Left colon (tissue), 2 donors: Measurements from ENCODE around the gene SLC13A1. TPM values are rescaled to one million over a fixed set of nuclear protein-coding genes. Genes with fewer than 3 reads are reported as not detected.

ENCODE experiments used
- ATAC-seq: fragments of 200-7000 bp; cut with Tn5 transposase; one replicate; pipeline ENCODE4 v1.9.1; 2020; ENCODE audit warnings: mild to moderate bottlenecking, moderate library complexity
- DNase-seq, 2 donors: peaks; one replicate each; pipeline ENCODE4 v3.0.0-alpha.2; 2020
- intact Hi-C, 2 donors: fragments of 100-400 bp; cut with DNase I in 1 of 2; cut with micrococcal nuclease in 1 of 2; formaldehyde crosslinking; loops; one replicate each; pipeline versions ENCODE4 v1.11.2 to v1.14.0; 2022; cut with DNase I, micrococcal nuclease
- total RNA-seq, 2 donors: library from RNA; stranded (reverse); fragmentation: NEBNext Ultra II Directional; extraction: Animal tissue kit (Norgen Biotek cat#: 25700); gene quantifications; one replicate each; pipeline ENCODE4 v1.2.1, GENCODE V29; 2021
- donor health status: DM: no; HTN: no; CAD: no.
- donor health status: DM: yes; HTN: yes; CAD: no.

SLC13A1 gene
- total RNA-seq, 2 donors from 2014 or later: 2.6 TPM; not detected in 1

DNA sequence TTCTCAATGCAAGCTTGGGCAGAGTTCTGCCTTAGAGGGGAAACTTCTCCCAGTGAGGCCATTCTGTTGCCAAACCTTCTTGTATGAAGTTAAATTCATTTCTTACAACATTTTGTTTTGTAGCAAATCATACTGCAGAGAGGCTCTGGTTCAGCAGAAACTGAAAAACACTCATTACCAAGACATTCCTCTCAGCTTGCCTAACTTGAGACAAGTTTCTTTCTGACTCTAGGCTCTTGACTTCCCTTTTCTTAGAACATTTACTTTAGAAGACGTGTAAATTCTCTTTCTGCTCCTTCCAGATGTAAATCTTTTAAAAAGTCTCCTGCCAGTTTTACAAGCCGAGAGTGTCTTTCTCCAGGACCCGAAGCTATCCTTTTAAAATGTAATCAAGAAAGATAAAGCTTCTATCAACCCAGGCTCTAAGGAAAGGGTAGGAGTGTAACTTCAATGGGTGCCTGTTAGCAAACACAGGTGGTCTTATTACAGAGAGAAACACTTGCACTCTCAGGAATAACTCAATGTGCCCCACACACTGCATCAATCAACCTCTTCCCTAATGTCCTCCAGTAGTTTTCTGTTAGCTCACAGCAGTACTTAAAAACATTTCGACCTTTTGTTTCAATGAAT, 123.8 kb downstream of the SLC13A1 start:
- no peak for ATAC-seq
- intact Hi-C loops: no loop called here
- DNase-seq: no peak

DNA sequence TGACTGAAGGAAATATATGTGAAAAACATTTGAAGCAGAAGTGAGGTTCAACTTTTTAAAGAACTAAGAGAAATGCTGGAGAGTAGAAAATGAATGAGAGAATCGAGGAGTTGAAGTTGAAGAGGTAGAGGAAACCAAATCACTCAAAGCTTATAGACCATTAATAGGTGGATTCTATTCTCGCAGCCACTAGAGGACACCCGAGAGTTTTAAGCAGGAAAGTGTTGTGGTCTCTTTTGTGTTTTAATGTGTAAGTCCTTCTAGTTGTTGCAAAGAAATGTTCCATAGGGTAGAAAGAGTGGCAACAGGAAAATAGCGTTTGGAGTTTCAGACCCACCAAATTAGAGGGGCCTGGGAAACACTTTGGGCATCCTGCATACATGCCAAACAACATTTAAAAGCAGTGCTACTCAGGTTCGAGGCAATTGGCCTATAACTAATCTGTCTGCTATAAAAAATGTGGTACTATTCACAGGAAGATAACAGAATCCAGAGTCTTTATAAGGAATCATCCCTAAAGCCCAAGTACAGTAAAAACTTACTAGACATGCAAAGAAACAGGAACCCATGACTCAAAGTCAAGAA, 129.0 kb downstream of the SLC13A1 start:
- no peak for DNase-seq
- intact Hi-C loops: no loop called here
- no peak for ATAC-seq

DNA sequence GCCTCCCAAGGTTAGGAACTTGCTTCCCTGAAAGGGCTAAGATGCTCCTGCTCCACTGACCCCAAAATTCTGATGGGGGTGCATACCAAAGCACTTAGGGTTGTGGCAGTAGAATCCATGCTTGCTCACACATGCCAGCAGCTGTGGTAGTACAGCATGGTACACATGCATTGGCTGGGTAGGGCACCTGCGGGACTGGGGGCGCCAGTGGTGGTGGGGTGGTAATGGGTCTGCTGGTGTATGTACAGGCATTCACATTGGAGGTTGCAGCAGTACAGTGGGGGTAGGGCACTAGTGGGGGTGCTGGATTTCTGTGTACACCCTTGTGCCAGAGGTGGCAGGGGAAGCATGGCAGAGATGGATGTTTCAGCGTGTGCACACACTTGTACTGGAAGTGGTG, 132.0 kb downstream of the SLC13A1 start:
- DNase-seq (no peak), ATAC-seq (no peak)
- intact Hi-C loops: no loop called here

Other genes with a start within 250 kb of the SLC13A1 start
- not detected for gene TAS2R16, start 204.3 kb downstream of the SLC13A1 start, total RNA-seq